NCI-H226 (cell line): Measurements from ENCODE around the gene ATP9B.

Experiments
- DNase-seq: peaks from one replicate; pipeline ENCODE4 v3.0.0-alpha.2; 2015

ATP9B gene

GRCh38 chr18:79420033-79420745 is 351.0 kb downstream of the ATP9B start:
- DNase-seq = no peak

DNA sequence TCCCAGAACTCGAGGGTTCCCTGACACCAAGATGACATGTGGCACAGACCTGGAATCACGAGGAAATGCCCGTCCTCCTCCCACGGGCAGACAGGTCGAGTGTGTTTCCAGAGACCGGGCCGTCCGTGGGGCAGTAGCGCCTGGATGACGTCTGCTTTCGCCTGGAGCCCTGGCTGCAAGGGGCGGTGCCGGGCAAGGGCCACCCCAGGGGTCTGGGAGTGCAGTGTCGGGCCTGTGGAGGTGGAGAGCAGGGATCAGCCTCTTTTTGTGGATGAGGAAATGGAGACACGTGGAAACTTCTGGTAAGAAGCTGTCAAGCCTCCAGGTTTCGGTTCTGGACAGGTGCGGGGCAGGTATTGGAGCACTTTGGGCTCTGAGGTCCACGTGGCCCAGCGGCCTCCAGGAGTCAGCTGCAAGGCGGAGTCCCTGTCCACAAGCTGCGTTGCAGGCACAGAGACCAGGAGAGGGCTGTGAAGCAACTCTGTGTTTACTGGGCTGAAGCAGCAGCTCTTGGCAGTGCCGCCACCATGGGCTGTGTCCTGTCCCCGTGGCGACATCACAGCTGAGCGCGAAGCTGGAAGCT is 352.2 kb downstream of the ATP9B start:
- no peak for DNase-seq

DNA sequence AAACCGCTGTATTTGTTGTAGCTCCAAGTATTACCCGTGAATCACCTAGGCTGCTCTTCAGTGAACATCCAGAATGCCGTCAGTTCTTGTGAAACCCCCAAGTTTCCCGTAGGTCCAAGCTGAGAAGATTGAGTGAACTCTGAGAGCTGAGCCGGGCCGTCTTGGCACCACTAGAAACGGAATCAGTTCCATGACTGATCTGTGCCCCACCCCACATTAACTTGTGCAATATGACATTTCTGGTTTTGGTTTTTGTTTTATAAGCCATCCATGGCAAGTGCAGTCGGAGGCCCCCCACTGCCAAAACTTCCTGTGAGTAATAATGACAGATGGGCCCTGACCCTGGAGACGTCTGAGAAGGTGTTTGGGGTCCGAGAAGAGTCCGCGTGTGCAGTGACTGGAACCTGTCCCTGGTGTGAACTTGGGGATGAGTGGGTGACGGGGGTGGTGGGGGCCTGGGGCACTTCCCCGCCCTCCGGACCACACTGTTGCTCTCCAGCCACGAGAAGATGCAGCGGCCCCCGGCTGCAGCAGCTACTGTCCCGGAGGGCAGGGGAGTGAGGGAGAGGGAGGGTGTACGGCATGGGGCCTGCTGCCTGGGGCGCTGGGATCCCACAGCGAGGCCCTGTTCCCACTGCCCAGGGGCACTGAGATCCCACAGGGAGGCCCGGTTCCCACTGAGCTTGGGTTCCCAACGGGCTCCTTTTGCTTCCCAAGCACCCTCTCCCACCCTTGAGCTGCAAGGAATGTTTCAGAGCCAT is 353.0 kb downstream of the ATP9B start:
- DNase-seq = no peak

- no peak for DNase-seq
Observed at GRCh38 chr18:79422783-79423165, 353.6 kb downstream of the ATP9B start.

GRCh38 chr18:79423211-79424007 is 354.2 kb downstream of the ATP9B start:
- DNase-seq = no peak

GRCh38 chr18:79424008-79424565 is 354.9 kb downstream of the ATP9B start:
- DNase-seq = no peak

DNA sequence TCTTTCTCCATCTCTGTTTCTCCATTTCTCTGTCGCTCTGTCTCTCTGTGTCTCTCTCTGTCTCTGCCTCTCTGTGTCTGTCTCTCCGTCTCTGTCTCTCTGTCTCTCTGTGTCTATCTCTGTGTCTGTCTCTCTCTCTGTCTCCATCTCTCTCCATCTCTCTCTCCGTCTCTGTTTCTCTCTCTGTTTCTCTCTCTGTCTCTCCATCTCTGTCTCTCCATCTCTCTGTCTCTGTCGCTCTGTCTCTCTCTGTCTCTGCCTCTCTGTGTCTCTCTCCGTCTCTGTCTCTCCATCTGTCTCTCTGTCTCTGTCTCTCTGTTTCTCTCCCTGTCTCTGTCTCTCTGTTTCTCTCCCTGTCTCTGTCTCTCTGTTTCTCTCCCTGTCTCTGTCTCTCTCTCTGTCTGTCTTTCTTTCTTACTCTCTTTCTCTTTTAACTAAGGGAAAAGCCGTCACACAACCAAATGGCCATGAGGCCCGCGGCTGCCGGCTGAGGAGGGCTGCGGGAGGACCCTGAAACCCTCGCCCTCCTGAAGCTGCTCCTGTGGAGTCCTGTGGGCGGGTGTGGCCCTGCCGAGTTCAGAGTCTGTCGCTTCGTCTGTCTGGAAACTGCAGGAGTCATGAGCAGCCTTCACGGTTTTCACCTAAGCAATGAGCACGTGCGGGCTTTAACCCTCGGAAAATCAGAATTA is 355.8 kb downstream of the ATP9B start:
- DNase-seq = no peak

GRCh38 chr18:79425569-79425886 is 356.3 kb downstream of the ATP9B start:
- no peak for DNase-seq

- DNase-seq = no peak
Observed at GRCh38 chr18:79426376-79427300, 357.4 kb downstream of the ATP9B start.

- DNase-seq = no peak
Observed at GRCh38 chr18:79427368-79428225, 358.4 kb downstream of the ATP9B start.
